MM.1S (cell line): ENCODE data around the gene HDAC5.
A peak's percentile ranks its signal among the peaks of the same experiment; 100 is the strongest.

Experiments
- DNase-seq: peaks from one replicate; pipeline ENCODE4 v3.0.0-alpha.2; 2015
- H2AFZ ChIP-seq: fragments of 300-600 bp; sonication (generic); 2 replicates; pipeline ENCODE4 v1.6.0; 2016; ENCODE audit warnings: antibody characterized with exemption, low read length
- H3F3A ChIP-seq: fragments of 300-600 bp; sonication (generic); 2 replicates; pipeline ENCODE4 v1.6.1; 2016; ENCODE audit warnings: mild to moderate bottlenecking, antibody characterized with exemption, low read length, moderate library complexity, mixed read lengths; ENCODE audit not compliant: insufficient read depth
- H3K27ac ChIP-seq: fragments of 300-600 bp; sonication (generic); 2 replicates; pipeline ENCODE4 v1.5.1; 2016; ENCODE audit warnings: mild to moderate bottlenecking, low read length
- H3K27me3 ChIP-seq: fragments of 300-600 bp; sonication (generic); replicated peaks from 2 replicates; pipeline ENCODE4 v1.6.0; 2016; ENCODE audit warnings: low read length; ENCODE audit not compliant: insufficient read depth
- H3K36me3 ChIP-seq: fragments of 300-600 bp; sonication (generic); replicated peaks from 2 replicates; pipeline ENCODE4 v1.6.1; 2016; ENCODE audit warnings: mild to moderate bottlenecking, low read length, mixed read lengths; ENCODE audit not compliant: insufficient read depth
- H3K4me1 ChIP-seq: fragments of 300-600 bp; sonication (generic); 2 replicates; pipeline ENCODE4 v1.6.1; 2016; ENCODE audit warnings: low read length, mixed read lengths
- H3K4me2 ChIP-seq: fragments of 300-600 bp; sonication (generic); 2 replicates; pipeline ENCODE4 v1.6.0; 2016; ENCODE audit warnings: low read depth, low read length
- H3K4me3 ChIP-seq: fragments of 300-600 bp; sonication (generic); 2 replicates; pipeline ENCODE4 v1.5.1; 2016; ENCODE audit warnings: low read length, mixed read lengths
- H3K79me2 ChIP-seq: fragments of 300-600 bp; sonication (generic); 2 replicates; pipeline ENCODE4 v1.6.1; 2016; ENCODE audit warnings: mixed run types, low read length, mixed read lengths
- H3K9ac ChIP-seq: fragments of 300-600 bp; sonication (generic); 2 replicates; pipeline ENCODE4 v1.6.1; 2016; ENCODE audit warnings: low read length, mixed read lengths
- H3K9me2 ChIP-seq: fragments of 300-600 bp; sonication (generic); replicated peaks from 2 replicates; pipeline ENCODE4 v1.6.1; 2016; ENCODE audit warnings: mild to moderate bottlenecking, low read length, mixed read lengths; ENCODE audit not compliant: insufficient read depth
- H3K9me3 ChIP-seq: fragments of 300-600 bp; sonication (generic); replicated peaks from 2 replicates; pipeline ENCODE4 v1.6.1; 2016; ENCODE audit warnings: mild to moderate bottlenecking, low read length, mixed read lengths; ENCODE audit not compliant: insufficient read depth
- H4K20me1 ChIP-seq: fragments of 300-600 bp; sonication (generic); 2 replicates; pipeline ENCODE4 v1.6.1; 2016; ENCODE audit warnings: mild to moderate bottlenecking, low read length, moderate library complexity, mixed read lengths; ENCODE audit not compliant: insufficient read depth
- EZH2 ChIP-seq: fragments of 300-600 bp; sonication (generic); optimal IDR thresholded peaks from 2 replicates; pipeline ENCODE3; 2017; ENCODE audit warnings: low read depth, mild to moderate bottlenecking, antibody characterized with exemption, low read length, mixed read lengths
- EZH2phosphoT487 ChIP-seq: fragments of 300-600 bp; sonication (generic); IDR thresholded peaks from 2 replicates; pipeline ENCODE4 v1.6.1; 2018; ENCODE audit warnings: antibody characterized with exemption, low read length
- TF ChIP-seq, protein P1 (sequence below): fragments of 300-600 bp; sonication (generic); IDR thresholded peaks from 2 replicates; pipeline ENCODE4 v1.5.1; 2016; ENCODE audit warnings: antibody characterized with exemption, low read length, mixed read lengths

HDAC5 gene

GRCh38 chr17:44130693-44131349 lies 7.4 kb upstream of the HDAC5 start:
- no peaks in the 10 kb centered on the region for H3K79me2 ChIP-seq
- no peaks in the 10 kb centered on the region for H3K36me3 ChIP-seq
- no peaks in the 10 kb centered on the region for H3F3A ChIP-seq
- TF ChIP-seq, protein P1, sequence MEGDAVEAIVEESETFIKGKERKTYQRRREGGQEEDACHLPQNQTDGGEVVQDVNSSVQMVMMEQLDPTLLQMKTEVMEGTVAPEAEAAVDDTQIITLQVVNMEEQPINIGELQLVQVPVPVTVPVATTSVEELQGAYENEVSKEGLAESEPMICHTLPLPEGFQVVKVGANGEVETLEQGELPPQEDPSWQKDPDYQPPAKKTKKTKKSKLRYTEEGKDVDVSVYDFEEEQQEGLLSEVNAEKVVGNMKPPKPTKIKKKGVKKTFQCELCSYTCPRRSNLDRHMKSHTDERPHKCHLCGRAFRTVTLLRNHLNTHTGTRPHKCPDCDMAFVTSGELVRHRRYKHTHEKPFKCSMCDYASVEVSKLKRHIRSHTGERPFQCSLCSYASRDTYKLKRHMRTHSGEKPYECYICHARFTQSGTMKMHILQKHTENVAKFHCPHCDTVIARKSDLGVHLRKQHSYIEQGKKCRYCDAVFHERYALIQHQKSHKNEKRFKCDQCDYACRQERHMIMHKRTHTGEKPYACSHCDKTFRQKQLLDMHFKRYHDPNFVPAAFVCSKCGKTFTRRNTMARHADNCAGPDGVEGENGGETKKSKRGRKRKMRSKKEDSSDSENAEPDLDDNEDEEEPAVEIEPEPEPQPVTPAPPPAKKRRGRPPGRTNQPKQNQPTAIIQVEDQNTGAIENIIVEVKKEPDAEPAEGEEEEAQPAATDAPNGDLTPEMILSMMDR: no peak
- TF ChIP-seq EZH2phosphoT487 (no peak), EZH2 (no peak)
- H3K4me3 ChIP-seq: no peak overlapping the region
- no peak overlapping the region for H3K4me2 ChIP-seq
- DNase-seq: no peak
- no peaks in the 10 kb centered on the region for H3K27me3 ChIP-seq
- no peak overlapping the region for H2AFZ ChIP-seq
- H3K4me1 ChIP-seq: no peaks in the 10 kb centered on the region
- no peak overlapping the region for H3K9ac ChIP-seq
- H3K9me2 ChIP-seq: no peaks in the 10 kb centered on the region
- no peak overlapping the region for H3K27ac ChIP-seq
- H3K9me3 ChIP-seq: no peaks in the 10 kb centered on the region
- no peaks in the 10 kb centered on the region for H4K20me1 ChIP-seq

GRCh38 chr17:44128383-44128782 lies 4.9 kb upstream of the HDAC5 start:
- H3K4me1 ChIP-seq: peaks cover 3% of the 10 kb centered on the region; the same call in 1 of the 2 replicates
- H3F3A ChIP-seq: no peaks in the 10 kb centered on the region
- no peak for DNase-seq
- no peaks in the 10 kb centered on the region for H3K9me3 ChIP-seq
- H4K20me1 ChIP-seq: no peaks in the 10 kb centered on the region
- H3K9ac ChIP-seq: no peak overlapping the region
- no peak overlapping the region for H3K4me2 ChIP-seq
- H3K9me2 ChIP-seq: no peaks in the 10 kb centered on the region
- H2AFZ ChIP-seq: no peak overlapping the region
- no peaks in the 10 kb centered on the region for H3K79me2 ChIP-seq
- H3K4me3 ChIP-seq: no peak overlapping the region
- H3K27me3 ChIP-seq: no peaks in the 10 kb centered on the region
- no peaks in the 10 kb centered on the region for H3K36me3 ChIP-seq
- TF ChIP-seq EZH2 (no peak), EZH2phosphoT487 (no peak)
- TF ChIP-seq, protein P1: no peak
- H3K27ac ChIP-seq: no peak overlapping the region

GRCh38 chr17:44124118-44124438 lies 637 bp upstream of the HDAC5 start:
- Histone ChIP-seq H3K9me3 (no peaks in the 10 kb centered on the region), H3K9me2 (no peaks in the 10 kb centered on the region), H2AFZ (peak overlapping the region; percentile 60), H3F3A (no peaks in the 10 kb centered on the region), H3K4me1 (peaks cover 13% of the 10 kb centered on the region; the same call in 1 of the 2 replicates), H3K4me2 (peak overlapping the region; percentile 71), H3K9ac (peak overlapping the region; percentile 75), H4K20me1 (no peaks in the 10 kb centered on the region; the same call in 1 of the 2 replicates), H3K79me2 (peaks cover 42% of the 10 kb centered on the region), H3K36me3 (no peaks in the 10 kb centered on the region), H3K27ac (peak overlapping the region; percentile 46; the same call in 1 of the 2 replicates), H3K27me3 (no peaks in the 10 kb centered on the region), H3K4me3 (peak overlapping the region; percentile 73)
- DNase-seq: no peak
- TF ChIP-seq, protein P1: no peak
- TF ChIP-seq EZH2phosphoT487 (no peak), EZH2 (no peak)
